Lower leg skin (tissue), 3 donors: ENCODE data around the gene NUMA1.

ENCODE experiments used
- POLR2A ChIP-seq, 2 donors: fragments of 450-650 bp; IDR thresholded peaks; one replicate each; pipeline ENCODE4 v1.6.1; 2016 to 2017; ENCODE audit warnings: antibody characterized with exemption in 2 of 2, mild to moderate bottlenecking in 1 of 2, moderate library complexity in 1 of 2
- TF ChIP-seq, protein P1 (sequence below), 3 donors: fragments of 450-650 bp; IDR thresholded peaks; one replicate each; pipeline ENCODE4 v1.5.1; 2016; ENCODE audit warnings: antibody characterized with exemption in 3 of 3, mild to moderate bottlenecking in 3 of 3, moderate library complexity in 2 of 3

DNA sequence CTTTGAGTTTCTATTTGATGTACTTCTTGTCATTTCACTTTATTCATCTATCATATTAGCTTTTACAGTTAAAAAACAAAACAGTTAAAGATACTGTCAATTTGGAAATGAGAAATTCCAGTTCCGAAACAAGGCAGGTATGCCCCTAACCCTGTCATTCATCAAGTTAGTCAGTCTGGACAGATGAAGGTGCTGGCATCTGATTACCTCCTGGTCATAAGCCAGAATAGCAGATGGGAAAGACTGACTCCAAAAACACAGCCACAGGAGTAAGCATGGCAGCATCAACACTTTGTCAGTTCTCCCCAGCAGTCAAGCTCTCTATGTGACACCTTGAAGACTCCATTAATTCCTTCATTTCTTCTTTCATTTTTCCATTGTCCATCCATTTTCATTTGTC, 4.6 kb upstream of the NUMA1 start:
- TF ChIP-seq, protein P1, sequence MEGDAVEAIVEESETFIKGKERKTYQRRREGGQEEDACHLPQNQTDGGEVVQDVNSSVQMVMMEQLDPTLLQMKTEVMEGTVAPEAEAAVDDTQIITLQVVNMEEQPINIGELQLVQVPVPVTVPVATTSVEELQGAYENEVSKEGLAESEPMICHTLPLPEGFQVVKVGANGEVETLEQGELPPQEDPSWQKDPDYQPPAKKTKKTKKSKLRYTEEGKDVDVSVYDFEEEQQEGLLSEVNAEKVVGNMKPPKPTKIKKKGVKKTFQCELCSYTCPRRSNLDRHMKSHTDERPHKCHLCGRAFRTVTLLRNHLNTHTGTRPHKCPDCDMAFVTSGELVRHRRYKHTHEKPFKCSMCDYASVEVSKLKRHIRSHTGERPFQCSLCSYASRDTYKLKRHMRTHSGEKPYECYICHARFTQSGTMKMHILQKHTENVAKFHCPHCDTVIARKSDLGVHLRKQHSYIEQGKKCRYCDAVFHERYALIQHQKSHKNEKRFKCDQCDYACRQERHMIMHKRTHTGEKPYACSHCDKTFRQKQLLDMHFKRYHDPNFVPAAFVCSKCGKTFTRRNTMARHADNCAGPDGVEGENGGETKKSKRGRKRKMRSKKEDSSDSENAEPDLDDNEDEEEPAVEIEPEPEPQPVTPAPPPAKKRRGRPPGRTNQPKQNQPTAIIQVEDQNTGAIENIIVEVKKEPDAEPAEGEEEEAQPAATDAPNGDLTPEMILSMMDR (IDR thresholded peaks at IDR 0.05) = no peak
- no peak for TF ChIP-seq POLR2A (IDR thresholded peaks at IDR 0.05)
